DND-41 (cell line): Measurements from ENCODE around the gene IGF2BP3.
A peak's percentile ranks its signal among the peaks of the same experiment; 100 is the strongest.

Source experiments
- ATAC-seq: fragments of 200-7000 bp; cut with Tn5 transposase; 3 replicates; pipeline ENCODE4 v1.9.1; 2021; ENCODE audit warnings: low read depth; ENCODE audit not compliant: insufficient read depth
- DNase-seq: peaks from one replicate; pipeline ENCODE4 v3.0.0-alpha.2; 2020
- H2AFZ ChIP-seq: 2 replicates; pipeline ENCODE4 v1.6.0; 2012; ENCODE audit warnings: low read depth, low read length
- H3K27ac ChIP-seq: 2 replicates; pipeline ENCODE4 v1.5.1; 2012; ENCODE audit warnings: low read length, inconsistent platforms
- H3K27me3 ChIP-seq: fragments of 200-600 bp; sonication (generic); 2 replicates; pipeline ENCODE4 v1.6.0; 2012; ENCODE audit warnings: low read length, mild to moderate bottlenecking, inconsistent platforms; ENCODE audit not compliant: insufficient read depth, poor library complexity
- H3K36me3 ChIP-seq: 2 replicates; pipeline ENCODE4 v1.5.1; 2012; ENCODE audit warnings: low read length, inconsistent platforms; ENCODE audit not compliant: insufficient read depth
- H3K4me1 ChIP-seq: 2 replicates; pipeline ENCODE4 v1.5.1; 2012; ENCODE audit warnings: mild to moderate bottlenecking, low read length; ENCODE audit not compliant: insufficient read depth
- H3K4me2 ChIP-seq: 2 replicates; pipeline ENCODE4 v1.6.0; 2012; ENCODE audit warnings: mild to moderate bottlenecking, moderate library complexity, low read length, inconsistent platforms; ENCODE audit not compliant: insufficient read depth
- H3K4me3 ChIP-seq, 2 experiments: fragments of 200-600 bp in 1 of 2; shearing (Covaris generic) in 1 of 2; 2 replicates each; pipeline ENCODE4 v1.5.1; 2012 to 2016; ENCODE audit warnings: inconsistent platforms in 2 of 2, low read length in 2 of 2, mild to moderate bottlenecking in 2 of 2, low read depth in 1 of 2, moderate library complexity in 1 of 2
- H3K79me2 ChIP-seq: 2 replicates; pipeline ENCODE4 v1.6.0; 2012; ENCODE audit warnings: low read length, inconsistent platforms; ENCODE audit not compliant: insufficient read depth
- H3K9ac ChIP-seq: 2 replicates; pipeline ENCODE4 v1.6.0; 2012; ENCODE audit warnings: low read depth, mild to moderate bottlenecking, inconsistent platforms, low read length, moderate library complexity
- H3K9me3 ChIP-seq: 2 replicates; pipeline ENCODE4 v1.5.1; 2012; ENCODE audit warnings: low read length, moderate library complexity, mild to moderate bottlenecking, inconsistent platforms; ENCODE audit not compliant: insufficient read depth, severe bottlenecking
- H4K20me1 ChIP-seq: 2 replicates; pipeline ENCODE4 v1.6.0; 2012; ENCODE audit warnings: low read length; ENCODE audit not compliant: insufficient read depth
- EZH2 ChIP-seq: IDR thresholded peaks from 3 replicates; pipeline ENCODE4 v1.6.1; 2012; ENCODE audit warnings: borderline replicate concordance, low read depth, mild to moderate bottlenecking, moderate library complexity, low read length, inconsistent platforms; ENCODE audit not compliant: severe bottlenecking
- TF ChIP-seq, protein P1 (sequence below): IDR thresholded peaks from 2 replicates; pipeline ENCODE4 v1.5.1; 2012; ENCODE audit warnings: borderline replicate concordance, low read length, moderate library complexity, mild to moderate bottlenecking; ENCODE audit not compliant: poor library complexity, severe bottlenecking; ENCODE audit errors: extremely low read depth

IGF2BP3 gene

DNA sequence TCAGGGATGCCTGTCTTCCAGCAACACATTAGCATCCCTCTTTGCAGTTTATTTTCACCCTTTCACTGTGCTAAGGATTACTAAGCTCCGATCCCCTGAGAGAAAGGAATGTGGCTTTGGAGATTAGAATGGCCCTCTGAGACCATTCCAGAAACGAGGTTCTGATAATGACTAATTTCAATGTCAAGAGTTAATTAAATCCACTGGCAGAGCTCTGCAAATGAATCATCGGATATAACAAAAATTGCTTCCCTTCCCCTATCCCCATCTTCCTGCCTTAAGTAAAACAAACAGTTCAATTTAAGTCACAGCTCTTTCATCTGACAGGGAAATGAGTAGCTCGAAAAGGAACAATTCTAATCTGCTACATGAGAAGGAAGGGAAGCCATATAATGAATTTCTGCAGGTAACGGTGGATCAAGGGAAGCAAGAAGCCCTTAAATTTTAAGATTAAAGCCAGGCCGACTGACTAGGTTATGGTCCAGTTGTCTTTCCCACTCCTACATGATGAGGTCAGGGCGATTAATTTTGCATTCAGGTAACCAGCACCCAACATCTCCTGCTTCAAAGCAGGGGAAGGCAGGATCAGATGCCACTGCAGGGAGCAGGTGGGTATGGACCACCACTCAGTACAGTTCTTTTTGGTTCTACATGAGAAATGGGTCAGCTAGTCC, 120.7 kb downstream of the IGF2BP3 start:
- no peaks in the 10 kb centered on the region for H3K27me3 ChIP-seq
- H3K27ac ChIP-seq, result no peak overlapping the region
- DNase-seq, result no peak
- no peak overlapping the region for H3K4me3 ChIP-seq
- H2AFZ ChIP-seq, result no peak overlapping the region
- no peaks in the 10 kb centered on the region for H3K36me3 ChIP-seq
- ATAC-seq, result no peak
- H3K9ac ChIP-seq, result no peak overlapping the region
- no peaks in the 10 kb centered on the region for H4K20me1 ChIP-seq
- H3K9me3 ChIP-seq, result no peaks in the 10 kb centered on the region
- no peaks in the 10 kb centered on the region for H3K79me2 ChIP-seq
- no peak for TF ChIP-seq EZH2
- H3K4me2 ChIP-seq, result no peak overlapping the region
- peaks cover 18% of the 10 kb centered on the region for H3K4me1 ChIP-seq

DNA sequence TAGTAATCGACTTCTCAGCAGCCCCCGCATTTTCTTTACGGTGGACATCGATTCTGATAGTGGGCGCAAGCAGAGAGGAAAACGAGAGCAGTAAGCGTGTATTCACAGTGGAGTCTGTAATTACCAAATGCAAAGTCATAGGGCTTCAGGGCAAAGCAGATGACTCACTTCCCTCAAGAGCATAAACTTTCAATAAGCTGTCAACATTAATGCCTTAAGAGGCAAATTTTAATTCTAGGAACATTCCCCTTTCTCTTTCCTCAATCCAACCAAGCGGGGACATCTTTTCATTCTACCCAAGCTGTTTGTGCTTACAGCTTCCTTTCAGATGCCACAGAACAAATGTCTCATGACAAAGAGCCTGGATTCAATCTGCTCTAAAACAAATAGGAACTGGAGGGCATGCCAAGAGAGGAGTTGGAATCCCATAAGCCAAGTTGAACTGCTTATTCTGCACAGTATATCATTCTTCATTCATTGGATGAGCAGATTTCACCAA, 122.6 kb downstream of the IGF2BP3 start:
- Histone ChIP-seq H3K27me3 (no peaks in the 10 kb centered on the region), H3K9ac (no peak overlapping the region), H3K79me2 (no peaks in the 10 kb centered on the region), H3K4me2 (no peak overlapping the region), H2AFZ (no peak overlapping the region), H3K4me3 (no peak overlapping the region), H3K9me3 (no peaks in the 10 kb centered on the region), H3K36me3 (no peaks in the 10 kb centered on the region), H4K20me1 (no peaks in the 10 kb centered on the region), H3K27ac (no peak overlapping the region), H3K4me1 (peaks cover 18% of the 10 kb centered on the region)
- no peak for ATAC-seq
- no peak for DNase-seq
- TF ChIP-seq EZH2, result no peak
- TF ChIP-seq, protein P1, sequence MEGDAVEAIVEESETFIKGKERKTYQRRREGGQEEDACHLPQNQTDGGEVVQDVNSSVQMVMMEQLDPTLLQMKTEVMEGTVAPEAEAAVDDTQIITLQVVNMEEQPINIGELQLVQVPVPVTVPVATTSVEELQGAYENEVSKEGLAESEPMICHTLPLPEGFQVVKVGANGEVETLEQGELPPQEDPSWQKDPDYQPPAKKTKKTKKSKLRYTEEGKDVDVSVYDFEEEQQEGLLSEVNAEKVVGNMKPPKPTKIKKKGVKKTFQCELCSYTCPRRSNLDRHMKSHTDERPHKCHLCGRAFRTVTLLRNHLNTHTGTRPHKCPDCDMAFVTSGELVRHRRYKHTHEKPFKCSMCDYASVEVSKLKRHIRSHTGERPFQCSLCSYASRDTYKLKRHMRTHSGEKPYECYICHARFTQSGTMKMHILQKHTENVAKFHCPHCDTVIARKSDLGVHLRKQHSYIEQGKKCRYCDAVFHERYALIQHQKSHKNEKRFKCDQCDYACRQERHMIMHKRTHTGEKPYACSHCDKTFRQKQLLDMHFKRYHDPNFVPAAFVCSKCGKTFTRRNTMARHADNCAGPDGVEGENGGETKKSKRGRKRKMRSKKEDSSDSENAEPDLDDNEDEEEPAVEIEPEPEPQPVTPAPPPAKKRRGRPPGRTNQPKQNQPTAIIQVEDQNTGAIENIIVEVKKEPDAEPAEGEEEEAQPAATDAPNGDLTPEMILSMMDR, result no peak

DNA sequence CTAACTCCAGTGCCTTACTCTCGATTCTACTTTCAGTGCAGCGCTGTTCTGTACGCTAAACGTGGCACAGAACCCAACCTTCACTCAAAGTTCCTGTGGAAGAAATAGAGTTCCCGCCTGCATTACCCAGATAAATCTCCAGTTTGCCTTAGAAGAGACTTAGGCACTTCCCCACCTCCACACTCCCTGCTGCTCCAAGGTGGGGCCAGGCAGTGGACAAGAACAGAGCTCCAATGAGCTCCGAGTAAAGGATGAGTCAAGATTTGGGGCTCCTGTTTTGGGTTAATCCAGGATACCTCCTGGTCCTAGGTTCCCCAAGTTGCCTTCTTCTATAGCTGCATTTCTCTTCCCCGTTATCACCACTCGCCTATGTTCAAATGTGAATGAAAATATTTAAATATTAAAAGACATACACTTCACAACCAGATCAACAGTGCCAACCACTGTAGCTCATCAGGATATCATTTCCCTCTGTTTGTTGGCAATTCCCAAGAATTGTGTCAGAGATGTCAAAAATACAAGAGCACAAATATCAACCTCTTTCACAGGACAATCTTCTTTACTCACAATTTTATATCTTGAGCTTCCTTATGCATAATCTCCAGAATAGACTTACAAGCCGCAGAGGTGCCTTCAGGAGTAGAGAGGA, 123.1 kb downstream of the IGF2BP3 start:
- H3K9me3 ChIP-seq, result no peaks in the 10 kb centered on the region
- no peak overlapping the region for H3K9ac ChIP-seq
- H3K27ac ChIP-seq, result no peak overlapping the region
- ATAC-seq, result no peak
- DNase-seq, result no peak
- TF ChIP-seq, protein P1, result no peak
- no peak for TF ChIP-seq EZH2
- no peak overlapping the region for H2AFZ ChIP-seq
- H3K27me3 ChIP-seq, result no peaks in the 10 kb centered on the region
- H3K4me2 ChIP-seq, result no peak overlapping the region
- no peaks in the 10 kb centered on the region for H4K20me1 ChIP-seq
- peaks cover 18% of the 10 kb centered on the region for H3K4me1 ChIP-seq
- H3K36me3 ChIP-seq, result no peaks in the 10 kb centered on the region
- H3K4me3 ChIP-seq, result no peak overlapping the region
- no peaks in the 10 kb centered on the region for H3K79me2 ChIP-seq

DNA sequence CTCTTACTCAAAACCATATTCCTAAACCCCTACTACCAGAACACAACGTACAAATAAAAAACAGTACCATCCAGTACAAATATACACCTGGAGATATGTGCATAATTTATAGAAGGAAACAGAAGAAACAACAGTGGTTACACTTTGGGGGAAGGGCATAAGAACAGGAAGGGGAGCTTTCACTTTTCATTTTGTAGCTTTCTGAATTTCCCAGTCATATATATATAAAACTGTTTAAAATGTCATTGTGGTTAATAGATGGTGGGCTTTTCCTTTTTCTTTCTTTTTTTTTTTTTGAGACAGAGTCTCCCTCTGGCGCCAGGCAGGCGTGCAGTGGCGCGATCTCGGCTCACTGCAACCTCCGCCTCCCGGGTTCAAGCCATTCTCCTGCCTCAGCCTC, 124.0 kb downstream of the IGF2BP3 start:
- Histone ChIP-seq H3K36me3 (no peaks in the 10 kb centered on the region), H3K4me3 (peak overlapping the region in 1 of 2 experiments; percentile 26; a peak in 1 of 4 replicates), H3K27me3 (no peaks in the 10 kb centered on the region), H3K4me2 (peak overlapping the region; percentile 10), H3K79me2 (no peaks in the 10 kb centered on the region), H3K27ac (peak overlapping the region; percentile 20; the same call in 1 of the 2 replicates), H4K20me1 (no peaks in the 10 kb centered on the region), H3K9ac (peak overlapping the region; percentile 1; the same call in 1 of the 2 replicates), H2AFZ (peak overlapping the region; percentile 61), H3K4me1 (peaks cover 18% of the 10 kb centered on the region), H3K9me3 (no peaks in the 10 kb centered on the region)
- ATAC-seq (peak; percentile 94), DNase-seq (peak; percentile 34)
- no peak for TF ChIP-seq EZH2
- TF ChIP-seq, protein P1, result peak; percentile 24
